ENCODE measurements around the gene GALNT2. TPM values are rescaled to one million over a fixed set of nuclear protein-coding genes. Genes with fewer than 3 reads are reported as not detected.

GALNT2 gene
- total RNA-seq, 1 experiment from 2014 or later = 152 TPM

- BruUV-seq (replicated peaks) = no TSS peak
- no peak for TF ChIP-seq SIN3A (IDR thresholded peaks at IDR 0.05; ENCODE audit: borderline replicate concordance, insufficient read depth, low read depth, low read length)
- no peak for TF ChIP-seq TCF7L2 (IDR thresholded peaks at IDR 0.05; ENCODE audit: low read depth, low read length)
- no peak for TF ChIP-seq POLR2AphosphoS5 (IDR thresholded peaks at IDR 0.05; ENCODE audit: low read depth, low read length)
- Histone ChIP-seq H3K9me3 (ENCODE audit: control insufficient read depth, insufficient read depth, low read depth, low read length) (no peaks in the 10 kb centered on the region), H3K27me3 (ENCODE audit: control insufficient read depth, insufficient read depth, low read length) (no peaks in the 10 kb centered on the region), H3K36me3 (ENCODE audit: control insufficient read depth, insufficient read depth, low read length) (no peaks in the 10 kb centered on the region), H3K4me3 (ENCODE audit: low read depth in 2 of 2, low read length in 2 of 2) (no peak overlapping the region), H3K4me1 (ENCODE audit: control insufficient read depth, insufficient read depth, low read length) (peaks cover 18% of the 10 kb centered on the region), H3K27ac (ENCODE audit: low read length) (no peak overlapping the region)
- DNase-seq (ENCODE audit: low read depth, low spot score) (no peak), ATAC-seq (no peak; the same call in 1 of the 2 replicates)
- in situ Hi-C loops (cut with HindIII; ENCODE audit: low pct_unique_long_range_greater_than_20kb, low sequenced_read_pairs) = no loop called here
- intact Hi-C loops (cut with micrococcal nuclease; ENCODE audit: unreplicated experiment) = no loop called here
- POLR2A ChIA-PET = no interaction called here
- CTCF ChIA-PET = interaction anchor here (1.2 kb wide), 1 partner anchor 10 kb away, joined by 3 read pairs; no protein-coding TSS in a partner anchor
Observed at GRCh38 chr1:230113593-230114236, 46.7 kb downstream of the GALNT2 start.

GRCh38 chr1:230114237-230114651, 47.2 kb downstream of the GALNT2 start:
- no TSS peak for BruUV-seq (replicated peaks)
- CTCF ChIA-PET = no interaction called here
- no peak overlapping the region for H3K27ac ChIP-seq (ENCODE audit: low read length)
- POLR2A ChIA-PET = no interaction called here
- H3K4me1 ChIP-seq (ENCODE audit: control insufficient read depth, insufficient read depth, low read length) = peaks cover 18% of the 10 kb centered on the region
- in situ Hi-C loops (cut with HindIII; ENCODE audit: low pct_unique_long_range_greater_than_20kb, low sequenced_read_pairs) = no loop called here
- H3K36me3 ChIP-seq (ENCODE audit: control insufficient read depth, insufficient read depth, low read length) = no peaks in the 10 kb centered on the region
- DNase-seq (ENCODE audit: low read depth, low spot score) = no peak
- H3K9me3 ChIP-seq (ENCODE audit: control insufficient read depth, insufficient read depth, low read depth, low read length) = no peaks in the 10 kb centered on the region
- TF ChIP-seq REST (IDR thresholded peaks at IDR 0.05; ENCODE audit: insufficient read depth in 1 of 2, low read depth in 2 of 2, low read length in 1 of 2) (no peak), TCF7L2 (IDR thresholded peaks at IDR 0.05; ENCODE audit: low read depth, low read length) (no peak)
- no peak overlapping the region for H3K4me3 ChIP-seq (ENCODE audit: low read depth in 2 of 2, low read length in 2 of 2)
- ATAC-seq = no peak
- H3K27me3 ChIP-seq (ENCODE audit: control insufficient read depth, insufficient read depth, low read length) = no peaks in the 10 kb centered on the region
- intact Hi-C loops (cut with micrococcal nuclease; ENCODE audit: unreplicated experiment) = no loop called here

GRCh38 chr1:230117694-230118093, 50.7 kb downstream of the GALNT2 start:
- Histone ChIP-seq H3K4me1 (ENCODE audit: control insufficient read depth, insufficient read depth, low read length) (no peaks in the 10 kb centered on the region), H3K36me3 (ENCODE audit: control insufficient read depth, insufficient read depth, low read length) (no peaks in the 10 kb centered on the region), H3K27ac (ENCODE audit: low read length) (no peak overlapping the region), H3K9me3 (ENCODE audit: control insufficient read depth, insufficient read depth, low read depth, low read length) (no peaks in the 10 kb centered on the region), H3K27me3 (ENCODE audit: control insufficient read depth, insufficient read depth, low read length) (no peaks in the 10 kb centered on the region), H3K4me3 (ENCODE audit: low read depth in 2 of 2, low read length in 2 of 2) (no peak overlapping the region)
- DNase-seq (ENCODE audit: low read depth, low spot score) (no peak), ATAC-seq (no peak)
- intact Hi-C loops (cut with micrococcal nuclease; ENCODE audit: unreplicated experiment) = no loop called here
- BruUV-seq (replicated peaks) = no TSS peak
- ChIA-PET CTCF (interaction anchor here (0.6 kb wide), 1 partner anchor 11 kb away, joined by 3 read pairs; no protein-coding TSS in a partner anchor), POLR2A (no interaction called here)
- TF ChIP-seq CTCF (IDR thresholded peaks at IDR 0.05) (no peak), SIN3A (IDR thresholded peaks at IDR 0.05; ENCODE audit: borderline replicate concordance, insufficient read depth, low read depth, low read length) (no peak), POLR2AphosphoS5 (IDR thresholded peaks at IDR 0.05; ENCODE audit: low read depth, low read length) (no peak), TCF7L2 (IDR thresholded peaks at IDR 0.05; ENCODE audit: low read depth, low read length) (no peak)
- in situ Hi-C loops (cut with HindIII; ENCODE audit: low pct_unique_long_range_greater_than_20kb, low sequenced_read_pairs) = no loop called here
